Caco-2 (cell line): Measurements from ENCODE around the gene CFAP299. TPM values are rescaled to one million over a fixed set of nuclear protein-coding genes. Genes with fewer than 3 reads are reported as not detected.

Experiments
- BruUV-seq: library from RNA; stranded (reverse); fragments of 400-500 nt; replicated peaks from 2 replicates; lab custom pipeline; 2021; lab: Mats Ljungman, UMichigan
- CTCF ChIA-PET: fragments of 300-600 bp; sonication (Branson Sonifier 250); formaldehyde crosslinking; loops from one replicate; lab custom pipeline; 2022; ENCODE audit warnings: antibody characterized with exemption; lab: Charles Lee
- POLR2A ChIA-PET: fragments of 300-600 bp; sonication (Branson Sonifier 250); formaldehyde crosslinking; loops from one replicate; lab custom pipeline; 2022; ENCODE audit warnings: antibody characterized with exemption; lab: Charles Lee
- DNase-seq, 2 experiments: peaks; one replicate each; pipeline versions ENCODE4 v3.0.0 to v3.0.0-alpha.2; 2020 to 2022
- H3K27me3 ChIP-seq: replicated peaks from 2 replicates; pipeline ENCODE4 v1.6.0; 2011; ENCODE audit warnings: low read length; ENCODE audit not compliant: control insufficient read depth, insufficient read depth
- H3K36me3 ChIP-seq: 2 replicates; pipeline ENCODE4 v1.5.1; 2011; ENCODE audit warnings: low read length; ENCODE audit not compliant: control insufficient read depth, insufficient read depth
- H3K4me1 ChIP-seq: fragments of 250-450 bp; sonication (Bioruptor Pico); 2 replicates; pipeline ENCODE4 v1.5.1; 2020; ENCODE audit warnings: mild to moderate bottlenecking
- H3K4me3 ChIP-seq: 2 replicates; pipeline ENCODE4 v1.5.1; 2011; ENCODE audit warnings: low read depth, mild to moderate bottlenecking, control low read depth, low read length
- H3K9me3 ChIP-seq: fragments of 250-450 bp; sonication (Bioruptor Pico); 2 replicates; pipeline ENCODE4 v1.5.1; 2020; ENCODE audit warnings: mild to moderate bottlenecking, moderate library complexity
- H3K27ac Mint-ChIP-seq: one replicate; pipeline ENCODE4 v1.8.0; 2022; ENCODE audit warnings: mixed read lengths; ENCODE audit not compliant: unreplicated experiment
- H3K27me3 Mint-ChIP-seq: one replicate; pipeline ENCODE4 v1.8.0; 2022; ENCODE audit warnings: mixed read lengths; ENCODE audit not compliant: insufficient read depth, unreplicated experiment
- H3K36me3 Mint-ChIP-seq: one replicate; pipeline ENCODE4 v1.8.0; 2022; ENCODE audit warnings: mild to moderate bottlenecking, mixed read lengths; ENCODE audit not compliant: insufficient read depth, unreplicated experiment
- H3K4me1 Mint-ChIP-seq: one replicate; pipeline ENCODE4 v1.8.0; 2022; ENCODE audit warnings: low read depth, mixed read lengths; ENCODE audit not compliant: unreplicated experiment
- H3K4me3 Mint-ChIP-seq: one replicate; pipeline ENCODE4 v1.8.0; 2022; ENCODE audit warnings: mild to moderate bottlenecking, moderate library complexity, mixed read lengths; ENCODE audit not compliant: unreplicated experiment
- H3K9me3 Mint-ChIP-seq: one replicate; pipeline ENCODE4 v1.8.0; 2022; ENCODE audit warnings: mixed read lengths; ENCODE audit not compliant: unreplicated experiment
- intact Hi-C: fragments of 100-400 bp; cut with micrococcal nuclease; formaldehyde crosslinking; loops from one replicate; pipeline ENCODE4 v1.10.0; 2022; ENCODE audit not compliant: unreplicated experiment
- total RNA-seq: library from RNA; stranded (reverse); gene quantifications from 2 replicates; pipeline ENCODE4 v1.2.3, GENCODE V29; 2022
- TF ChIP-seq, protein P1 (sequence below), 2 experiments: fragments of 200-600 bp in 1 of 2; IDR thresholded peaks; 1 replicate in 1 of 2; 2 replicates in 1 of 2; pipeline versions ENCODE4 v1.5.1 to v1.8.0; 2011 to 2022; ENCODE audit warnings: antibody characterized with exemption in 1 of 2, control low read depth in 1 of 2, inconsistent platforms in 1 of 2, low read depth in 1 of 2, low read length in 1 of 2, mild to moderate bottlenecking in 1 of 2, moderate library complexity in 1 of 2; ENCODE audit not compliant: insufficient read depth in 1 of 2, severe bottlenecking in 1 of 2, unreplicated experiment in 1 of 2

The CFAP299 gene
- total RNA-seq, 1 experiment from 2014 or later: not detected

DNA sequence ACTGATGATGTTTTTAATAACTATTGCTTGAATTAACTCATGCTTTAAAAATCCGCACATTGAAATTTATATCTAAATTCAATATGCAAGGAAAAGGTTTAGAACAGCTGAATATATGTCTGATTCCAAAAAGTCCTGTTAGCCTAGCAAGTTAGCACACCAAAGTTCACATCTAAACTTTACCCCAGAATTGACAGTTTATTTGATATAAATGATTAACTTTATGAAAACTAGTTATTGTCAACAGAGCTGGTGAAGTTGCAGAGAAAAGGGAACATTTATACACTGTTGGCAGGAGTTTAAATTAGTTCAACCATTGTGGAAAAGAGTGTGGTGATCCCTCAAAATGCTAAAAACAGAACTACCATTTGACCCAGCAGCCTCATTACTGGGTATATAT lies 574.4 kb downstream of the CFAP299 start:
- intact Hi-C loops: no loop called here
- TF ChIP-seq, protein P1, sequence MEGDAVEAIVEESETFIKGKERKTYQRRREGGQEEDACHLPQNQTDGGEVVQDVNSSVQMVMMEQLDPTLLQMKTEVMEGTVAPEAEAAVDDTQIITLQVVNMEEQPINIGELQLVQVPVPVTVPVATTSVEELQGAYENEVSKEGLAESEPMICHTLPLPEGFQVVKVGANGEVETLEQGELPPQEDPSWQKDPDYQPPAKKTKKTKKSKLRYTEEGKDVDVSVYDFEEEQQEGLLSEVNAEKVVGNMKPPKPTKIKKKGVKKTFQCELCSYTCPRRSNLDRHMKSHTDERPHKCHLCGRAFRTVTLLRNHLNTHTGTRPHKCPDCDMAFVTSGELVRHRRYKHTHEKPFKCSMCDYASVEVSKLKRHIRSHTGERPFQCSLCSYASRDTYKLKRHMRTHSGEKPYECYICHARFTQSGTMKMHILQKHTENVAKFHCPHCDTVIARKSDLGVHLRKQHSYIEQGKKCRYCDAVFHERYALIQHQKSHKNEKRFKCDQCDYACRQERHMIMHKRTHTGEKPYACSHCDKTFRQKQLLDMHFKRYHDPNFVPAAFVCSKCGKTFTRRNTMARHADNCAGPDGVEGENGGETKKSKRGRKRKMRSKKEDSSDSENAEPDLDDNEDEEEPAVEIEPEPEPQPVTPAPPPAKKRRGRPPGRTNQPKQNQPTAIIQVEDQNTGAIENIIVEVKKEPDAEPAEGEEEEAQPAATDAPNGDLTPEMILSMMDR (IDR thresholded peaks at IDR 0.05; ENCODE audit: insufficient read depth in 1 of 2, low read depth in 1 of 2, low read length in 1 of 2, severe bottlenecking in 1 of 2, unreplicated experiment in 1 of 2): no peak
- no peak overlapping the region for H3K27ac Mint-ChIP-seq
- DNase-seq: no peak
- peaks cover 13% of the 10 kb centered on the region for H3K9me3 Mint-ChIP-seq
- no peaks in the 10 kb centered on the region for H3K27me3 ChIP-seq
- no TSS peak for BruUV-seq
- CTCF ChIA-PET: no interaction called here
- no peaks in the 10 kb centered on the region for H3K36me3 Mint-ChIP-seq
- no peaks in the 10 kb centered on the region for H3K4me1 Mint-ChIP-seq
- H3K27me3 Mint-ChIP-seq: no peaks in the 10 kb centered on the region
- POLR2A ChIA-PET: no interaction called here
- no peak overlapping the region for H3K4me3 Mint-ChIP-seq
- no peaks in the 10 kb centered on the region for H3K36me3 ChIP-seq
- H3K4me1 ChIP-seq: no peaks in the 10 kb centered on the region
- no peaks in the 10 kb centered on the region for H3K9me3 ChIP-seq
- no peak overlapping the region for H3K4me3 ChIP-seq

DNA sequence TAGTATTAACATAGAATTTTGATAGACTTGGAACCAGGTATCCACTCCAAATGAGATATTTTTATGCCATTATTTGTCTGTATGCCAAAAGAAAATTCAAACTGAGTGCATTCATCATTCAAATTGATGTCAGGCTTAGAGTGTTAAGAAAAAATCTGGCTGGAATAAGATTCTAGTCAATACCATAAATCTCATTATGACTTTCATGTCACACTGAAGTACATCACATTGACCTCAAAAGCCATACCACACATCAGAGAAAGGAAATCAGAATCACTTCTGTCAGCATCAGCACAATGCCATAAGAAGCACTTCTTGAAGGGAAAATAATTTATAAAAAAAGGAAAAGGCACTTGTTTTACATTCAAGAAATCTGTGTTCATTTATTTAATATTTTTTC lies 575.9 kb downstream of the CFAP299 start:
- no peaks in the 10 kb centered on the region for H3K4me1 ChIP-seq
- TF ChIP-seq, protein P1 (IDR thresholded peaks at IDR 0.05; ENCODE audit: insufficient read depth in 1 of 2, low read depth in 1 of 2, low read length in 1 of 2, severe bottlenecking in 1 of 2, unreplicated experiment in 1 of 2): no peak
- ChIA-PET CTCF (no interaction called here), POLR2A (no interaction called here)
- BruUV-seq: no TSS peak
- no peaks in the 10 kb centered on the region for H3K9me3 ChIP-seq
- Mint-ChIP-seq H3K9me3 (peaks cover 13% of the 10 kb centered on the region), H3K36me3 (no peaks in the 10 kb centered on the region), H3K27ac (no peak overlapping the region), H3K4me1 (no peaks in the 10 kb centered on the region), H3K27me3 (peaks cover 3% of the 10 kb centered on the region), H3K4me3 (no peak overlapping the region)
- no peak for DNase-seq
- intact Hi-C loops: no loop called here
- no peaks in the 10 kb centered on the region for H3K36me3 ChIP-seq
- no peak overlapping the region for H3K4me3 ChIP-seq
- H3K27me3 ChIP-seq: no peaks in the 10 kb centered on the region

DNA sequence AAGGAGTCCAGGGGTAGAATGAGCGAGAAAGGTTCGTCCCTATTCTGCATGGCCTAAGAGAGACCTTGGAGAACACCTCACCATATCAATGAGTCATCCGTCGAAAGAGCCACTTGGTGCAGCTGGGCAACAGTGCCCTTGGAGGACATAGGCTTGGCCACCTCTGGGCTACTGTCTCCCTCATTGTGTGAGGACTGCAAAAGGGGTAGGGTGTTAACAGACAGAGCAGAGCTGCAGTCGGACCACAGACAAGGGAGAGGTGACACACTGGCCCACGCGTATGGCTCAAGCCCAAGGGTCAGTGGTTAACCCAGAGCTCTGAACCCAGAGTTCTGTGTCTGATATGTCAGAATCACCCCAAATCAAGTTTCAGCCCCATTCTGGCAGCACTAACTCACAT lies 576.8 kb downstream of the CFAP299 start:
- TF ChIP-seq, protein P1 (IDR thresholded peaks at IDR 0.05; ENCODE audit: insufficient read depth in 1 of 2, low read depth in 1 of 2, low read length in 1 of 2, severe bottlenecking in 1 of 2, unreplicated experiment in 1 of 2): no peak
- H3K4me3 ChIP-seq: no peak overlapping the region
- Mint-ChIP-seq H3K27me3 (peaks cover 9% of the 10 kb centered on the region), H3K36me3 (no peaks in the 10 kb centered on the region), H3K9me3 (peaks cover 6% of the 10 kb centered on the region), H3K4me3 (no peak overlapping the region), H3K4me1 (no peaks in the 10 kb centered on the region), H3K27ac (no peak overlapping the region)
- H3K36me3 ChIP-seq: no peaks in the 10 kb centered on the region
- ChIA-PET POLR2A (no interaction called here), CTCF (no interaction called here)
- no peaks in the 10 kb centered on the region for H3K9me3 ChIP-seq
- no peak for DNase-seq
- intact Hi-C loops: no loop called here
- H3K4me1 ChIP-seq: no peaks in the 10 kb centered on the region
- BruUV-seq: no TSS peak
- no peaks in the 10 kb centered on the region for H3K27me3 ChIP-seq
